22Rv1 (cell line): Measurements from ENCODE around the gene TPM3.

ENCODE experiments used
- CTCF ChIP-seq: fragments of 450-650 bp; IDR thresholded peaks from 2 replicates; pipeline ENCODE4 v1.5.1; 2017; ENCODE audit warnings: mild to moderate bottlenecking
- ZFX ChIP-seq: fragments of 450-650 bp; IDR thresholded peaks from 2 replicates; pipeline ENCODE4 v1.6.1; 2017; ENCODE audit warnings: antibody characterized with exemption, borderline replicate concordance

DNA sequence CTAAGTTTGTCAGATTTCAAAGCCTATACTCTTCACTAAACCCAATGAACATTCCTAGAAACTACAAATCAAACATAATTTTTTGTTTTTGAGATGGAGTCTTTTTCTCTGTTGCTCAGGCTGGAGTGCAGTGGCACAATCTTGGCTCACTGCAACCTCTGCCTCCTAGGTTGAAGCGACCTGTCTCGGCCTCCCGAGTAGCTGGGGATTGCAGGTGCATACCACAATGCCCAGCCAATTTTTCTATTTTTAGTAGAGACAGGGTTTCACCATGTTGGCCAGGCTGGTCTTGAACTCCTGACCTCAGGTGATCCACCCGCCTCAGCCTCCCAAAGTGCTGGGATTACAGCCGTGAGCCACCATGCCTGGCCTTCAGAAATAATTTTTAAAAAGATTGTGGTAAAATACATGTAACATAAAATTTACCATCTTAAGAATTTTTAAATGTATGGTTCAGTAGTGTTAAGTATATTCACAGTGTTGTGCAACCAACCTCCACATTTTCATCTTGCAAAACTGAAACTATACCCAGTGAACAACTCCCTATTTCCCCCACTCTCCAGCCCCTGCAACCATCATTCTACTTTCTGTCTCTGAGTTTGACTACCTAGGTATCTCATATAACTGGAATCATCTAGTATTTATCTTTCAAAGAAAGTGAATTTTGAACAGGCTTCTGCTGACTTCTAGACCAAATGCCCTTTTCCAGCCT, 16.9 kb upstream of the TPM3 start:
- TF ChIP-seq CTCF (no peak), ZFX (no peak)
